Measurements from ENCODE around the gene PDE1A. TPM values are rescaled to one million over a fixed set of nuclear protein-coding genes. Genes with fewer than 3 reads are reported as not detected.
A peak's percentile ranks its signal among the peaks of the same experiment; 100 is the strongest.
"Not testable (repeated sequence)": the region's sequence is repeated elsewhere in the genome, so short reads cannot be mapped to it uniquely, and the experiment has no call there.

The PDE1A gene
- total RNA-seq, 1 donor from 2014 or later = 17.3 TPM

DNA sequence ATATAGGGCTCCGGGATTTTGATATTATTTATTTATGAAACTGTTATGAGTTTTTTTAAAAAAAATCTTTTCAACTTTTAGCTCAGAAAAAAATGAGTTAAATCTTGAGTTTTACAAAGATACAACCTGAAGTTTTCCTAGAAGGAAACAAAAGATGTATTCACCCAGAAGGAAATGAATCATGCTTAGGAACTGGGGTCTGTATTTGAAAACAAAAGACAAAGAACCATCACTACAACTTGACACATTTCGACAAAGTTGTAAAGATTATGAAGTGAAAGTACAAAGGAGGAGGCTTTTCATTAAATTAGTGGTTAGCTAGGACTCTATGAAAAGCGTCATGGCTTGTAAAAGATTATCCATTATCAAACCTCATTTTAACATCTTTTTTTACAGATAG lies 143.3 kb downstream of the PDE1A start:
- intact Hi-C loops (cut with micrococcal nuclease) = no loop called here
- Histone ChIP-seq H3K36me3 (no peaks in the 10 kb centered on the region), H3K4me1 (peaks cover 12% of the 10 kb centered on the region), H3K27ac (replicated peaks) (no peak overlapping the region), H3K9me3 (replicated peaks) (no peaks in the 10 kb centered on the region), H3K27me3 (ENCODE audit: low read depth) (no peaks in the 10 kb centered on the region), H3K4me3 (no peak overlapping the region)
- TF ChIP-seq, protein P1, sequence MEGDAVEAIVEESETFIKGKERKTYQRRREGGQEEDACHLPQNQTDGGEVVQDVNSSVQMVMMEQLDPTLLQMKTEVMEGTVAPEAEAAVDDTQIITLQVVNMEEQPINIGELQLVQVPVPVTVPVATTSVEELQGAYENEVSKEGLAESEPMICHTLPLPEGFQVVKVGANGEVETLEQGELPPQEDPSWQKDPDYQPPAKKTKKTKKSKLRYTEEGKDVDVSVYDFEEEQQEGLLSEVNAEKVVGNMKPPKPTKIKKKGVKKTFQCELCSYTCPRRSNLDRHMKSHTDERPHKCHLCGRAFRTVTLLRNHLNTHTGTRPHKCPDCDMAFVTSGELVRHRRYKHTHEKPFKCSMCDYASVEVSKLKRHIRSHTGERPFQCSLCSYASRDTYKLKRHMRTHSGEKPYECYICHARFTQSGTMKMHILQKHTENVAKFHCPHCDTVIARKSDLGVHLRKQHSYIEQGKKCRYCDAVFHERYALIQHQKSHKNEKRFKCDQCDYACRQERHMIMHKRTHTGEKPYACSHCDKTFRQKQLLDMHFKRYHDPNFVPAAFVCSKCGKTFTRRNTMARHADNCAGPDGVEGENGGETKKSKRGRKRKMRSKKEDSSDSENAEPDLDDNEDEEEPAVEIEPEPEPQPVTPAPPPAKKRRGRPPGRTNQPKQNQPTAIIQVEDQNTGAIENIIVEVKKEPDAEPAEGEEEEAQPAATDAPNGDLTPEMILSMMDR (IDR thresholded peaks at IDR 0.05; ENCODE audit: borderline replicate concordance) = no peak
- DNase-seq = no peak

DNA sequence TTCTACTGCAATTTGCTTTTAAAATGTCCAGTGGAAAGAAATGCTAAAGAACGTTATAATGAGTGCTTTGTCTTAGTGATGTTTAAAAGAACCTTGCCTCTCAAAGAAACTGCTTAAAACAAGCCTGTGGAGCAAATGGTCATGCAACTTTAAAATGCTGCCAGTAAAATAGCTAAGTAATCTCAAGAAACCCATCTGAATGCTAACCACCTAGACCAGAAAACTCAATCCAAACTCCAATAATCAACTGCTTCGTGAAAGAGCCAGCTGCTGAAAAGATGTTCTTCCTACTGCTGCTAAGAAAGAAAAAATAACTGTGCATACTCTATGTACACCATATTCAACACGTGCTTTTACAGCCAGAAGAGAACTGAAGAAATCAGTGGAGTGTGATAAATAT lies 145.6 kb downstream of the PDE1A start:
- no peak overlapping the region for H3K4me3 ChIP-seq
- peaks cover 12% of the 10 kb centered on the region for H3K4me1 ChIP-seq
- no peaks in the 10 kb centered on the region for H3K27me3 ChIP-seq (ENCODE audit: low read depth)
- H3K9me3 ChIP-seq (replicated peaks) = peaks cover 20% of the 10 kb centered on the region
- no peak overlapping the region for H3K27ac ChIP-seq (replicated peaks)
- no peak for DNase-seq
- intact Hi-C loops (cut with micrococcal nuclease) = no loop called here
- peaks cover 7% of the 10 kb centered on the region for H3K36me3 ChIP-seq
- TF ChIP-seq, protein P1 (IDR thresholded peaks at IDR 0.05; ENCODE audit: borderline replicate concordance) = no peak

DNA sequence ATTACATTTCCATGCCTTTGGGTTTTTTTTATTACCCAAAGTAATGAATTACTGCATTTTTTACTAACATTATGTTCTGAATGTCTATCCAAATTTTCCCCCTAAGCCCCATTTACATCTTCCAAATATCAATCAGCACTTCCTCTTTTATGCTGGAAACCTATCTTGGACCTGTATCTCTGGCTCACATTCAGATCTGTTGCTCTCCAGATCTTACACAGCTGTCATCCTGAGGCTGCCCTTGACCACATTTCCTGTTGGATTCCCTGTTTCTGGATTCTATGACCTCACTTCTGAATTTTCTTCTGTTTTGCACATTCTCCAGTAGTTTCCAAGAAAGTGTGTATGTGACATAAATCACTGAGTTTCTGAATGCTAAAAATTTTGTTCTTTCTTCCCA lies 146.7 kb downstream of the PDE1A start:
- Histone ChIP-seq H3K4me1 (peaks cover 12% of the 10 kb centered on the region), H3K27me3 (ENCODE audit: low read depth) (no peaks in the 10 kb centered on the region), H3K27ac (replicated peaks) (peak overlapping the region; percentile 34), H3K4me3 (no peak overlapping the region), H3K36me3 (peaks cover 7% of the 10 kb centered on the region), H3K9me3 (replicated peaks) (peaks cover 31% of the 10 kb centered on the region)
- no peak for DNase-seq
- intact Hi-C loops (cut with micrococcal nuclease) = no loop called here
- TF ChIP-seq, protein P1 (IDR thresholded peaks at IDR 0.05; ENCODE audit: borderline replicate concordance) = no peak

DNA sequence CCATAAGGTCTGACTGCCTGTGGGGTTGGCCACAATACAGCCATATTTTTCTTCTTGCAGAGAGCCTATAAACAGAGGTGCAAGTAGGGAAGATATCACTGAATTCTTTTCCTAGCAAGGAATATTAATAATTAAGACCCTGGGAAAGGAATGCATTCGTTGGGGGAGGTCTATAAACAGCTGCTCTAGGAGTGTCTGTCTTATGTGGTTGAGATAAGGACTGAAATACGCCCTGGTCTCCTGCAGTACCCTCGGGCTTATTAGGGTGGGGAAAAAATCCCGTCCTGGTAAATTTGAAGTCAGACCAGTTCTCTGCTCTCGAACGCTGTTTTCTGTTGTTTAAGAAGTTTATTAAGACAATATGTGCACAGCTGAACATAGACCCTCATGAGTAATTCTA lies 150.2 kb downstream of the PDE1A start:
- H3K27me3 ChIP-seq (ENCODE audit: low read depth); DNase-seq; intact Hi-C loops (cut with micrococcal nuclease): not testable (repeated sequence)

DNA sequence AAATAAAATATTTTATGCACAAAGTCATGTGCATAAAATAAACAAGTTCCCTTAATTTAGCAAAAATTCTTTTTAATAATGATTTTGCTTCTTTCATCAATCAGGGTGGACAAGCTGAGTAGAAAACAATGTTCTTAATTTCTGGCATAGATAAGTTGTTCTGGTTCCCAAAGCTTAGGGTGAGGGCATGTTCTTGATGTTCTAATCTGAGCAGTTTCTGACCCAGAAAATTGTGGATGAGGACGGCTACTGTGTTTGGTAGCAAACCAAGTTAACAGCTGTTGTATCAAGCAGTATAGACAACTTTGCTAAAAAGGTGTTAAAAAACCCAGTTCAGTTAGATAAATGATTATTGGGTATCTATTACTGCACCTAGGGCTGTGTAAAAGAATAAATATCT lies 158.9 kb downstream of the PDE1A start:
- no peaks in the 10 kb centered on the region for H3K9me3 ChIP-seq (replicated peaks)
- TF ChIP-seq, protein P1 (IDR thresholded peaks at IDR 0.05; ENCODE audit: borderline replicate concordance) = no peak
- no peaks in the 10 kb centered on the region for H3K27me3 ChIP-seq (ENCODE audit: low read depth)
- H3K27ac ChIP-seq (replicated peaks) = no peak overlapping the region
- H3K4me3 ChIP-seq = no peak overlapping the region
- intact Hi-C loops (cut with micrococcal nuclease) = no loop called here
- DNase-seq = no peak
- peaks cover 20% of the 10 kb centered on the region for H3K4me1 ChIP-seq
- H3K36me3 ChIP-seq = no peaks in the 10 kb centered on the region

More for the DNA sequence above, 150.2 kb downstream of the PDE1A start:
- H3K36me3 ChIP-seq; H3K4me3 ChIP-seq; H3K27ac ChIP-seq (replicated peaks); H3K4me1 ChIP-seq: not testable (repeated sequence)
- H3K9me3 ChIP-seq (replicated peaks) = peaks cover 34% of the 10 kb centered on the region

DNA sequence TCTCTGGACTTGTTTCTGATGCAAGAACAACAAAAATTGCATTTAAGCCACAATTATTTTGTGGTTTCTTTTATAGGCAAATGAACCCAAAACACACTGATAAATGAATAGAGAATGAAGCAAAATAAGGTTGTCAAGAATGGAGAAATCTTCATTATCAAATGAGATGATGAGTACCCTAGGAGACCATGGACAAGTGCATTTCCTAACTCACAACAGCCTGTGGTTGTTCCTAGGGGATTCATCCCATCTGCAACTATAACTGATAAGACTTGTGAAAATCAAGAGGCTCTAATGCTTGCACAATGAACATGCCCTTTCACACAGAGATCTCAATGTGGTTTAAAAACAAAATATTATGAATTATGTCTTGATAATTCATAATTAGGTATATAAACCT lies 159.9 kb downstream of the PDE1A start:
- Histone ChIP-seq H3K4me1 (peaks cover 20% of the 10 kb centered on the region), H3K9me3 (replicated peaks) (no peaks in the 10 kb centered on the region), H3K36me3 (no peaks in the 10 kb centered on the region), H3K4me3 (no peak overlapping the region), H3K27ac (replicated peaks) (peak overlapping the region; percentile 14), H3K27me3 (ENCODE audit: low read depth) (no peaks in the 10 kb centered on the region)
- intact Hi-C loops (cut with micrococcal nuclease) = no loop called here
- TF ChIP-seq, protein P1 (IDR thresholded peaks at IDR 0.05; ENCODE audit: borderline replicate concordance) = no peak
- no peak for DNase-seq

All from left ventricle myocardium inferior (tissue), 1 donor.